ENCODE measurements around the gene CD81.

DNA sequence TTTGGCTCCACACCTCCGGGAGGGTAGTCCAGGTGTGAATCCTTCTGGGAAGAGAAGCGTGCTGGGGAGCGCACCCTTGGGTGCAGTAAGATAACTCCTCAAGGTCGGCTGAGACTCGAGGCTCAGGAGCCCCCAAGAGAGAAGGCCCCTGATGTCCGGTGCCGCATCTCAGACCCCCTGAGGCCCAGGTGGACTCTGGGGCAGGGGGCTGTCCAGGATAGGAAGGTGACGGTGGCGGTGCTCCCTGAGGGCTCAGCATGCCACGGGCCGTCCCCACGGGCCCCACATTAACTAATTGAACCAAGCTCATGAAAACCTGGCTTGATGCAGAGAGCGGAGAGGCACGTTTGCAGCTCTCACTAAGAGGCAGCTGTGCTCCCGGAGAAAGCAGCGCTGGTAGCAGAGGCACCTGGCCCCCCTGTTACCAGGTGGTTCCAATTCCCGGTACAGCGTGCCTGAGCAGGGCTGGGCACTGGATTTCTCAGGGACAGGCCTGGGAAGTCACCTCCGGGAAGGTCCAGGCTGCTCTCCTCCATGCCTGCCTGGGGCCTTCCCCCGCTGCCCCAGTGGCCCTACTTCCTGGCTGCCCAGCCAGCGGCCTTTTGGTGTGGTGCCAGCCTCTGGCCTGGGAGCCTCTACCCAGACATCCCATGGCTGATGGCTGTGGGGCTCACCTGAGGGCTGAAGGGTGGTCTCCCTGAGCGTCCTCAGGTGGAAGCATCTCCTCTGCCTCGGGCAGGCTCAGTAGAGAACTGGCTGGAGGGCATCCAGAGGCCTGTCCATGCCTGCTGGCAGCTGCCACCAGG lies 68.8 kb downstream of the CD81 start:
- TF ChIP-seq, protein P1, sequence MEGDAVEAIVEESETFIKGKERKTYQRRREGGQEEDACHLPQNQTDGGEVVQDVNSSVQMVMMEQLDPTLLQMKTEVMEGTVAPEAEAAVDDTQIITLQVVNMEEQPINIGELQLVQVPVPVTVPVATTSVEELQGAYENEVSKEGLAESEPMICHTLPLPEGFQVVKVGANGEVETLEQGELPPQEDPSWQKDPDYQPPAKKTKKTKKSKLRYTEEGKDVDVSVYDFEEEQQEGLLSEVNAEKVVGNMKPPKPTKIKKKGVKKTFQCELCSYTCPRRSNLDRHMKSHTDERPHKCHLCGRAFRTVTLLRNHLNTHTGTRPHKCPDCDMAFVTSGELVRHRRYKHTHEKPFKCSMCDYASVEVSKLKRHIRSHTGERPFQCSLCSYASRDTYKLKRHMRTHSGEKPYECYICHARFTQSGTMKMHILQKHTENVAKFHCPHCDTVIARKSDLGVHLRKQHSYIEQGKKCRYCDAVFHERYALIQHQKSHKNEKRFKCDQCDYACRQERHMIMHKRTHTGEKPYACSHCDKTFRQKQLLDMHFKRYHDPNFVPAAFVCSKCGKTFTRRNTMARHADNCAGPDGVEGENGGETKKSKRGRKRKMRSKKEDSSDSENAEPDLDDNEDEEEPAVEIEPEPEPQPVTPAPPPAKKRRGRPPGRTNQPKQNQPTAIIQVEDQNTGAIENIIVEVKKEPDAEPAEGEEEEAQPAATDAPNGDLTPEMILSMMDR (IDR thresholded peaks at IDR 0.05; ENCODE audit: low read depth, low read length, poor library complexity, severe bottlenecking), result no peak
- no peak for TF ChIP-seq EZH2phosphoT487 (IDR thresholded peaks at IDR 0.05; ENCODE audit: borderline replicate concordance, low read length)
